Upper lobe of left lung (tissue), 4 donors: ENCODE data around the gene STK16.

Experiments used
- EP300 ChIP-seq, 4 donors: sonication (generic); formaldehyde crosslinking; IDR thresholded peaks; one replicate each; pipeline ENCODE4 v1.5.1; 2017; ENCODE audit warnings: antibody characterized with exemption in 4 of 4, control low read depth in 2 of 4
- POLR2A ChIP-seq, 4 donors: fragments of 450-650 bp; IDR thresholded peaks; one replicate each; pipeline ENCODE4 v1.5.1; 2016 to 2017; ENCODE audit warnings: antibody characterized with exemption in 4 of 4, mild to moderate bottlenecking in 2 of 4
- TF ChIP-seq, protein P1 (sequence below), 6 experiments: fragments of 450-650 bp in 4 of 6; fragments of 200-600 bp in 2 of 6; sonication (generic) in 2 of 6; IDR thresholded peaks; one replicate each; pipeline ENCODE4 v1.5.1; 2016 to 2019; ENCODE audit warnings: antibody characterized with exemption in 6 of 6

DNA sequence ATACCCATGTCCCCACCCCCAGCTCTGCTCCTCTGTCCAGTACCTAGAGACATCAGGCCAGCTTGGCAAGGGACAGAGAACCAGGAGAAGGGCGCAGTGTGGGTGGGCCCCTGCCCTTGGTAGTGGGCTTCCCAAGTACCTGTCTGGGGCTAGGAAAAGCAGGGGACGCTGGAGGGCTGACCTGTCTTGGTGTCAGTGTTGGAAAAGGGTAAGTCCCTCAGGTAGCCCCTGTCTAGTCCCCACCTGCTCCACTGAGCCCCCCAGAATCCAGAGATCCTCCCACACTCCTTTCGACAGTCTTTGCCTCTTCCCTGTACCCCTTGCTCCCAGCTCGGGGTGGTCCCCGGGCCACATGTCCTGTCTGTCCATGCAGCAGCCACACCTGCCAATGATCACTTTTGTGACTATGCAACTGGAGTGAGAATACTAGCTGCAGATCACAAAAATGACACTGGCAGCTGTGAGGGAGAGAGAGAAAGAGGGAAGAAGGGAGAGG lies 48.5 kb downstream of the STK16 start:
- TF ChIP-seq, protein P1, sequence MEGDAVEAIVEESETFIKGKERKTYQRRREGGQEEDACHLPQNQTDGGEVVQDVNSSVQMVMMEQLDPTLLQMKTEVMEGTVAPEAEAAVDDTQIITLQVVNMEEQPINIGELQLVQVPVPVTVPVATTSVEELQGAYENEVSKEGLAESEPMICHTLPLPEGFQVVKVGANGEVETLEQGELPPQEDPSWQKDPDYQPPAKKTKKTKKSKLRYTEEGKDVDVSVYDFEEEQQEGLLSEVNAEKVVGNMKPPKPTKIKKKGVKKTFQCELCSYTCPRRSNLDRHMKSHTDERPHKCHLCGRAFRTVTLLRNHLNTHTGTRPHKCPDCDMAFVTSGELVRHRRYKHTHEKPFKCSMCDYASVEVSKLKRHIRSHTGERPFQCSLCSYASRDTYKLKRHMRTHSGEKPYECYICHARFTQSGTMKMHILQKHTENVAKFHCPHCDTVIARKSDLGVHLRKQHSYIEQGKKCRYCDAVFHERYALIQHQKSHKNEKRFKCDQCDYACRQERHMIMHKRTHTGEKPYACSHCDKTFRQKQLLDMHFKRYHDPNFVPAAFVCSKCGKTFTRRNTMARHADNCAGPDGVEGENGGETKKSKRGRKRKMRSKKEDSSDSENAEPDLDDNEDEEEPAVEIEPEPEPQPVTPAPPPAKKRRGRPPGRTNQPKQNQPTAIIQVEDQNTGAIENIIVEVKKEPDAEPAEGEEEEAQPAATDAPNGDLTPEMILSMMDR (IDR thresholded peaks at IDR 0.05), result no peak
- no peak for TF ChIP-seq POLR2A (IDR thresholded peaks at IDR 0.05)
- no peak for TF ChIP-seq EP300 (IDR thresholded peaks at IDR 0.05)
